Stimulated activated CD4-positive, alpha-beta T cell treated with anti-CD3 and anti-CD28 coated beads, Interleukin-4, amount 100 ng/mL, for 24 hours (primary cell): ENCODE measurements around the gene IBA57.
A peak's percentile ranks its signal among the peaks of the same experiment; 100 is the strongest.

Experiments used
- DNase-seq: peaks from one replicate; pipeline ENCODE4 v3.0.0-alpha.2; 2020

The IBA57 gene

DNA sequence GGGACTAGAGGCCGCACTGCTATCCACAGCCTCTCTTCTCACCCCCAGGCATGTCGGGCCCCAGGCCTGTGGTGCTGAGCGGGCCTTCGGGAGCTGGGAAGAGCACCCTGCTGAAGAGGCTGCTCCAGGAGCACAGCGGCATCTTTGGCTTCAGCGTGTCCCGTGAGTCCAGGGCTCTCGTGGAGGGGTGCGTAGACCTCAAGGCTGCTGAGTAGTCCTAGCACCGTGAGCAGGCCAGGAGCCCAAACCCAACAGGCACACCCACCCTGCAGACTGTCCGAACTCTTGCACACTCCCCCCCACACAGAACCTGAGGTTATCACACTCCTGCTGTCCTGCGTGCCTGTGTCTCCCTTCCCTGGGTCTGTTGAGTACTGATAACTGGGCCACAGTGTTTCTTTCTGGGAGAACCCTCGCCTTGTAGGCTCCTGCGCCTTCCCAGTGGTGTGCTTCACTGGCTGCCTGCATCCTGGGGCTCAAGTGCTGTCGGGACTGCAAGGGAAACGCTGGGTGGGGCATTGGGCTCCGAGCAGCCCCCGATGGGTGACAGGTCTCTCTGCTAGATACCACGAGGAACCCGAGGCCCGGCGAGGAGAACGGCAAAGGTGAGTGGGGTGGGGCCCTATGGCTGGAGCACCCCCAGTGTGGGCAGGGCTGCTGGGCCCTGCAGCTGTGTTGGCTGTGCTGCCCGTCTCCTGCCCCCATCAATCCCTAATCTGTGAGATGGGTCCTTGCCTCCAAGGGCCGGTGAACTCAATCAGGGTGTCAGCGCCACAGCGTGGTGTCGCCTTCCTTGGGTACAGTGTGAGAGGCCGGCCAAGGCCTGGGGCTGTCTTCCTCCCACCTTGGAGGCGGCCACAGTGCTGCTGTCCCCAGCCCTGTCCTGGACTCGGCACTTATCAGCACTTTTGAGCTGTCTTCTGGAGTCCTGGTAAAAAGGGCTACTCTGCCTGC, 19.9 kb upstream of the IBA57 start:
- DNase-seq: no peak

DNA sequence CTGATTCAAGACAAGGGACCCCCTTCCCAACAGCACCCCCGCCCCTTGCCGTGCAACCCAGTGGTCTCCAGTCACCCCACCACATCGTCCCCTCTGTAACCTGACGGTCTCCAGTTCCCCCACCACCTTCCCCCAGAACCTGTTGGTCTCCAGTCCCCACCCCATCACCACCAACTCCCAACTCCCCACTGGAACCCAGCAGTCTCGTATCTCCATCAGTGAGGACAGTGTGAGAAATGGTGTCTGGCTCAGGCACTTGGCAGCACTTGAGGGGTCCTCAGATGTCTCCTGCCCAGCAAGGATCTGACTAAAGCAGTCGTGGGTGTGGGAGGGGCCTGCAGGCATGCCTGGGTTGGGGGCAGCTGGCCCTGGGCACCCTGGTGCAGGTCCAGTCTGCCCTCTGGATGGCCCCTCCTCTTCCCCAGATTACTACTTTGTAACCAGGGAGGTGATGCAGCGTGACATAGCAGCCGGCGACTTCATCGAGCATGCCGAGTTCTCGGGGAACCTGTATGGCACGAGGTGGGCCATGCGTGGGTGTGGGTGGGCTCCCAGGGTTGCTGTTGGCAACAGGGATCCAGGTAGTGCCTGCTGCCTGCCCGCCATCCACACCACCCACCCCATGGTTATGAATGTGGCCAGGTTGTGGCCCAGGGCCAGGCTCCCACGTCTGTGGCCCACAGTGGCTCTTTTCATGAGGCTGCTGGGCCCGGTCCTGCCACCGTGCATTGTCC, 19.0 kb upstream of the IBA57 start:
- no peak for DNase-seq

DNA sequence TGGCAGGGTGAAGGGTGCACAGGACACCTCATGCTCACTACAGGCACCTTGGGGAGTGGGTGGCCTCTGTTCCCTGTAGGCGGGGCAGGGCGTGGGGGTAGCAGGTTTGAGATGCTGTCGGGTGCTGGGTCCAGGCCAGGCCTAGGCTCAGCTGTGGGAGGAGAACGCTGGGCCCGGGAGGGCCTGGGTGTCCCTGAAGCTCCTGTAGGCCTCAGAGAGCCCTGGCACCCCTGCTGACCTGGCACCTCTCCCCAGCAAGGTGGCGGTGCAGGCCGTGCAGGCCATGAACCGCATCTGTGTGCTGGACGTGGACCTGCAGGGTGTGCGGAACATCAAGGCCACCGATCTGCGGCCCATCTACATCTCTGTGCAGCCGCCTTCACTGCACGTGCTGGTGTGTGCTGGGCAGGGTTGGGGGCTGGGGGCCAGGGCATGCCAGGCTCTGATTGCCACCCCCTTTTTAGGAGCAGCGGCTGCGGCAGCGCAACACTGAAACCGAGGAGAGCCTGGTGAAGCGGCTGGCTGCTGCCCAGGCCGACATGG, 18.4 kb upstream of the IBA57 start:
- no peak for DNase-seq

- no peak for DNase-seq
Observed at GRCh38 chr1:228147768-228148167, 17.8 kb upstream of the IBA57 start.

DNA sequence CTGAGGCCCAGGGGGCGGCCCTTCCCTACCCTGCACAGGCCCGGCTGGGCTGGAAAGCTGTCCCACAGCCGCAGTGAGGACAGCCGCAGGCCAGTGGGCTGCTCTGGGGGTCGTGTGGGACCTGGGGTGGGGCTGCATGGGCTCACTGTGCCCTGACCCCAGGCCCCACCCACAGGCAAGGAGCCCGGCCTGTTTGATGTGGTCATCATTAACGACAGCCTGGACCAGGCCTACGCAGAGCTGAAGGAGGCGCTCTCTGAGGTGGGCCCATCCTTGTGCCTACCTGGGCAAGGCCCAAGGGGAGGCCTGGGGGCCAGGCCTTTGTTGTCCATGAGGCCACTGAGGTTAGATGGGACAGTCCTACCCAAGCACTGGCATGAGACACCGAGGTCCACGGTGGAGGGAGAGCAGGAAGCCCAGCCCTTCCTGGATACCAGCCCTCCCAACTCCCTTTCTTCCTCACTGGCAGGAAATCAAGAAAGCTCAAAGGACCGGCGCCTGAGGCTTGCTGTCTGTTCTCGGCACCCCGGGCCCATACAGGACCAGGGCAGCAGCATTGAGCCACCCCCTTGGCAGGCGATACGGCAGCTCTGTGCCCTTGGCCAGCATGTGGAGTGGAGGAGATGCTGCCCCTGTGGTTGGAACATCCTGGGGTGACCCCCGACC, 17.3 kb upstream of the IBA57 start:
- no peak for DNase-seq

- DNase-seq: no peak
Observed at GRCh38 chr1:228148935-228149405, 16.6 kb upstream of the IBA57 start.

DNA sequence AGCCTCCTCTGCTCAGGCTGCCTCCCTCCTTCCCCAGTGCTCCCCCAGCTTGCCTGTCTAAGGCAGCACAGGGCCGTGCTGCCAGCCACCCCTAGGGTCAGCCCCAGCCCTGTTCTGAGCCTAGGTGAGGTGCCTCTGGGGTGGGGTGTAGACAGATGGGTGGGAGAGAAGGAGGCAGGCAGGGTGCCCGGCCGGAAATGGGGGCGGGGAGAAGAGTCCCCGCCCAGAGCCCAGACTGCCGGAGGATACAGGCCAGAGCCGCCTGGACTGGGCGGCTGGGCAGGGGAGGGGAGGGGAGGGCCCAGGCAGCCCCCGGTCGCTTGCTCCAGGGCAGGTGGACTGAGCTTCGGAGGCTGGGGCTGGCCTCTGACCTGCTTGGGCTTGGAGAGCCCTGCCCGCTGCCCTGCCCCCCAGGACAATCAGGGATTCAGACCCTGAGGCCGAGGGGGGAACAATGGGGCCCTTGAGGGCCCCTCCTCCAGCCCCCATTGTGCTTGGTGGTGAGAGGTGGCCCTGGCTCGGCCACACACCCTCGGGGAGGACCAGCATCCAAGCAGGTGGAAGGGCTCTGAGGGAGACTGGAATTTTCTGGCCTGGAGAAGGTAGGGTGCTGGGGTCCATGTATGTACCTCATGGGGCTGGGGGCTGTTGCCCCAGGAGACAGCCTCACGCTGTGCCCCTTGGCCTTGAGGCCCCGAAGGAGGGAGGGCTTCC, 16.0 kb upstream of the IBA57 start, which contains the start of gene GJC2:
TSS of gene GJC2 (plus strand) at position 525 of the 714 bp plus-strand sequence. CDS start 7,829 bp downstream, outside the sequence.
- no peak for DNase-seq

DNA sequence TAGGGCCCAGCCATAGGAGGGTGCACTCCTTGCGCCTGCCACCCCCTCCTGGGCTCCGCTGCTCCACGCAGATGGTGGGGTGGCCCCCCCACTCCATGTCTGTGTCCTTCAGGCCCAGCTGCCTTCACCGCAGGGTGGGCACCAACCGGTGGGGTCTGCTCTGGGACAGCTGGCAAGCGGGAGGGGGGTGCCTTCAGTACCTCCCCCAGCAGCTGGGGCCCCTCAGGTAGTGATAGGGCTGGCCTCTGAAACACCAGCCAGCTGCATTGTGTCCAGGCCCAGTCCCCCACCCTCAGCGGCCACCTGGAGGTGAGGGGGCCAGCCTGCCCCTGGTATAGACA, 15.5 kb upstream of the IBA57 start:
- no peak for DNase-seq

- DNase-seq: no peak
Observed at GRCh38 chr1:228150461-228151179, 15.0 kb upstream of the IBA57 start.

DNA sequence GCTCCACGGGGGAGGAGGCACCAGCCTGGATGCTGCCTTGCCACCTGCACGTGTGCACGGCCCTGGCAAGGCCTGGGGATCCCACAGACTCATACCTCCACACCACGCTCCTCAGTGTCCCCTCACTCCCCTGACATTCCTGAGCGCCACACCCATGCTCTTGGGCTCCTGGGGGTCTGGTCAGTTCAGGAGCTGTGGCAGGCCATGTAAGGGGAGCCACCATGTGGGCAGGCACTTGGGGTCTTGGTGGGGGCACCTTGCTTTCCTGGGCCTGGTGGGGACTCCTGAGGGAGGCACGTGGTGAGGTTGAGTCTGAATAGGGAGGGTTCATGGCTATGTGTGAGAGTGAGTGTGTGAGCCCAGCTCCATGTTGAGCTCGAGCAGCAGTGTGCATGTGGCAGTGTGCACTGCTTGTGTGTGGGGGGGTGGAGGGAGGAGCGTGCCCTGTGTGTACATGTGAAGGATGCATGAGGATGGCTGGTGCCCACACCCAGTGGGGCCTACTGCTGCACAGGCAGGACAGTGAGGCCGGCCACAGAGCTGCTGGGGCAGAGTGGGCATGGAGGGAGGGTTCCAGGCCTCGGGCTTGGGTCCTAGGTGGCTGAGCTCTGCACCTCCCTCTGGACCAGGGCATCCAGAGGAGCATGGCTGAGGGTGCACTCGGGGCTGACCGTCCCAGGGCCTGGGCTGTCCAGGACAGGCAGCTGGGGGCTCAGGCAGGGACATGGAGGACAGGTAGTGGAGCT, 14.3 kb upstream of the IBA57 start:
- no peak for DNase-seq

DNA sequence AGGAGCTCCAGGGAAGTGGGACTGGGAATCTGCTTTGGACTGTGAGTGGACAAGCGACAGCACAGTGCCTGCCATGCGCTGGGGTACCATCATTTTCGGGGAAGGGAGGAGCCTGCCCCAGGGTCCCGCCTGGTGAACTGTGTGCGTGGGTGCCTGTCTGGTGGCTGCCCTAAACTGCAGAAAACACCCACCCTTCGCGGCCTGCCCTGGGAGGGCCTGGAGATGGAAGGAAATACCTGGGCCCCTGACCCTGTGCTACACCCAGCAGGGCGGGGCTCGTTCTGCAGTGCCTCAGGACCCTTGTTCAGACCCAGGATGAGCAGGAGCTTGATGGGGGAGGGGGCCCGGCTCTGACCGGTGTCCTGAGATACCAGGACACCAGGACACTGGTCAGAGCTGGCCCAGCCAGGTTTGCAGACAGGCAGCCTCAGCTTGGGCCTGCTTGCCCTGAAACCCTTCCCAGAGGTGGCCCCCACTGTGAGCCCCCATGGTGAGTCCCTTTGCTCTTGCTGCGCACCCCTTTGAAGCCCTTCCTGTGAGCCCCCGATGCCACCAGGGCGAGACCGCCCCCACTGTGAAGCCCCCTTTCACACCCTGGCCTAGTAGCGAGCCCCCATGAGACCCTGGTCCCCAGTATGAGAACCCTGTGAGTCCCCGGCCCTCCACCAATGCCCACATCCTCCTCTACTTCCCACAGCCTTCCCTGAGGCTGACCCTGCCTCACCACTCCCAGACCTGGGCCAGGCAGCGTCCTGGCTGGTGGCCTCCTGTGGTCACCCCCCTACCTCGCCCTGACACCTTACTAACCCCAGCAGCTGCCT, 13.3 kb upstream of the IBA57 start:
- DNase-seq: no peak

- DNase-seq: no peak
Observed at GRCh38 chr1:228152918-228153258, 12.7 kb upstream of the IBA57 start.

DNA sequence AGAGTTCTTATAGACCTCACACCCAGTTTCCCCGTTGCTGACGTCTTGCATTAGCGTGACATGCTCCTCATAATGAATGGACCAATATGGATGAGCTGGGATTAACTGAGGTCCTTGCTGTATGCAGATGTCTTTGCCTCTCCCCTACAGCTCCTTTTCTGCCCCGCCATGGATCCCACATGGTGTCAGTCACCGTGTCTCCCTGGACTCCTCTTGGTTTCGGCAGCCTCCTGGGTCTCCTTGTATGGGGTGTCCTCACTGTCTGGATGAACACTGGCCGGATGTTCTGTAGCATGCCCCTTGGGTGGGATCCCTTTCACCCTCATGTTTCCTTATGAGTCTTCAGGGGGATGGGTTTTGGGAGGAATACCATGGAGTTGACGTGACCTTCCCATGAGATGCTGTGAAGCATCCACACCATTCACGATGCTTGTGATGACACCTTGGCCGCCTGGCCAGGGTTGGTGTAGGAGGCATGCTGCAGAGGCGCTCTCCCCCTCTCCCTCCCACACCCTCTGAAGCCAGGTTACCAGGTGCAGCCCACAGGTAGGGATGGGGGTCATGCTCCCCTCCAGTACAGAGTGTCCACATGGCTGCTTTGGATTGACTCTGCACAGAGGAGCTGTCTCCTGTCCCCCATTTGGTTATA, 11.5 kb upstream of the IBA57 start:
- DNase-seq: no peak

- peak; percentile 46 for DNase-seq
Observed at GRCh38 chr1:228154670-228155571, 10.7 kb upstream of the IBA57 start.

DNA sequence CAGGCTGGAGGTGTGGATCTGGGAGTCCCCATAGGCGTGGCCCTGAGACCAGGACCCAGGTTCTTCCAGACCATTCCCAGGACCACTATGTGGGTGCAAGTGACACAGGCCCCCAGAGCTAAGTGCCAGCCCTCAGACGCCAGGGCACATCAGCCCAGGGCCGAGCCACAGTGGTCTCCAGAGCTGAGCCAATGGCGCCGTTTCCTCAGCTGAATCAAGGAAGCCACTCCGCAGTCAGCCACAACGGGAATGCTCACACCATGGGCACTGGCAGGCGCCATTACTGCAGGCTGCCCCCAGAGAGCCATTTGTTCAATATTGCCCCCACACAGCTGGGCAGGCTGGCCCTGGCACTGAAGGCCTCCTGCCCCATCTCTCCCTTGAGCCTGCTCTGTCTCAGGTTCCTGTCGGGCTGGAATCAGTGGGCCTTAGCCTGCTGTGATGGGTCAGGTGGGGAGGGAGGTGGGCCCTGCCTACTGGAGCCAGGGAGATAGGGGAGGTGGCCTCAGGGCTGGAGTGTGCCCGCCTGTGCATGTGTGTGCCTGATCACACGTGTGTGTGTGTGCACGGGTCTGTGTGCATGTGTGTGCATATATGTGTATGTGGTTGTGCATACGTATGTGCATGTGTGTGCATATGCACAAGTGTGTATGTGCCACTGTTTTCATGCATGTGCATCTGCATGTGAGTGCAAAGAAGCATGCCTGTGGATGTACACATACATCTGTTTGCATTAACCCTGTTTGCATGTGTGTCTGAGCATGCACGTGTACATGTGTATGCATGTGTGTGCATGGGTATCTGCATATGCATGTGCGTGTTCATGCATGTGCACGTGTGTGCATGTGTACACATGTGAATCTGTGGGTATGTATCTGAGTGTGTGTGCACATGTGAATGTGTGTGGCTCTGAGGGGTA, 9.7 kb upstream of the IBA57 start:
- DNase-seq: no peak

- DNase-seq: no peak
Observed at GRCh38 chr1:228156515-228156881, 9.1 kb upstream of the IBA57 start.

- no peak for DNase-seq
Observed at GRCh38 chr1:228156941-228157728, 8.5 kb upstream of the IBA57 start.
